NCI-H1105 (cell line): ENCODE results near the gene MTA3.

Experiments
- DNase-seq: peaks from one replicate; lab custom pipeline; 2025; lab: John Stamatoyannopoulos, UW

The MTA3 gene

GRCh38 chr2:42733852-42734251 lies 165.4 kb downstream of the MTA3 start:
- no peak for DNase-seq

GRCh38 chr2:42736598-42737322 lies 168.3 kb downstream of the MTA3 start:
- no peak for DNase-seq

DNA sequence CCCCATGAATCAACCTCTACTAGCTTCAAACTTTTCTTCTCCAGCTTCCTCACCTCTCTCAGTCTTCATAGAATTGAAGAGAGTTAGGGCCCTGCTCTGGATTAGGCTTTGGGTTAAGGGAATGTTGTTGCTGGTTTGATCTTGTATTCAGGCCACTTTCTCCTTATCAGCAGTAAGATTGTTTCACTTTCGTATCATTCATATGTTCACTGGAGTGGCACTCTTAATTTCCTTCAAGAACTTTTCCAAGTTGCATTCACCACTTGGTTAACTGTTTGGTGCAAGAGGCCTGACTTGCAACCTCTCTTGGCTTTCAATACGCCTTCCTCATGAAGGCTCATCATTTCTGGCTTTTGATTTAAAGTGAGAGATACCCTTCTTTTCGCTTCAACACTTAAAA lies 172.7 kb downstream of the MTA3 start:
- no peak for DNase-seq

- no peak for DNase-seq
These were observed 174.6 kb downstream of the MTA3 start for GRCh38 chr2:42742740-42743658.

GRCh38 chr2:42743659-42743990 lies 175.2 kb downstream of the MTA3 start:
- DNase-seq = no peak

GRCh38 chr2:42744545-42745082 lies 176.2 kb downstream of the MTA3 start:
- DNase-seq = no peak

DNA sequence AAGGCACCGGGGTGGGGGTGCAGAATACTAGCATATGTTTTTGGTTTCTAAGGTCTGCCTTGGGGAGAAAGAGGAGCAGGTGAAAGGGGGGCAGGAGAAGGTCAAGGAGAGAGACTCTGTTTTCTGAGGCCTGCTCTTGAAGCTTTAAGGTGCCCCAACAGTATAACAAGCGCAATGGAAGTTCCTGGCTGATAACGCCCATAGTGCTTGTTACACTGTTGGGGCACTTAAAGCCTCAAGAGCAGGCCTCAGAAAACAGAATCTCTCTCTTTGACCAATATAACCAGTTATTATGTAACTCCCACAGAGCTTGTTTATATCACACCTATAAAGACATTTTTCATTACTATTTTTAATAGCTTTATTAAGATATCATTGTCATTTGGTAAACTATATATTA lies 179.0 kb downstream of the MTA3 start:
- no peak for DNase-seq

DNA sequence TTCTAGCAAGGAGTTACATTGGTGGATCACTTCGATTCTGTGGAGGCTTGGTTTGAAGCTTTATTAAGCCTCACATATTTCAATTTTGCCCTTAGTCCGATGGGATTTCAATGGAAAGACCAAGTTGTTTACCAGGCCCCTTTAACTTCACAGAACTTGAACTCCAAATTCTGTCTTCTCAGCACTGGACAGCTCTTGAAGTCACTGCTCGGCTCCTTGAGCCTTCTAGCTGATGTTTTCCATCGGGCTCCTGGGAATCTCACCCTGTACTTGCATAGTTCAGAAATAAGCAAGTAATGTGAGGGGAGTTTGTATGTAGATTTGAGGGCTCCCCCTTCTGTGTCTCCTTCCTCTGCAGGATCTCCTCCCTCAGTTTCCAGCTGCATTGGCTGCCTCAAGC lies 180.4 kb downstream of the MTA3 start:
- no peak for DNase-seq

DNA sequence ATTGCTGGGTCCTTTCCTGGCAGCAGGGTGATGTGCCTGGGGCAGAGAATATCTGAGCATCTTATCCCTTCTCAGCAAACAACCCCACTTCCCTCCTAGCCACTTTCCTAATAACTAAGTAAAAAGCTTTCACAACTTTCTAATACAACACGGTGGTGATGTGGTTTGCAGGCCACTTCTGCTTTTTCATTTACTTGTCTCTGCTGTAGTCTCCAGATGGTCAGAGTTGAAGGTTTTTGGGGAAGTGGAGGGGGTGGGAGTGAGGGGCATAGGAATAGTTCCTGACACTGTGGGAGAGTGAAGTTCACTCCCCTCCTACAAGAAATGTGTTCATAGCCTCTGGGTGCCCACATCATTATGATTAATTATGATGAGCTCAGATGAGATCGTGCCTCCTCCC lies 183.9 kb downstream of the MTA3 start:
- DNase-seq = no peak

- DNase-seq = no peak
These were observed 184.7 kb downstream of the MTA3 start for GRCh38 chr2:42752816-42753813.

DNA sequence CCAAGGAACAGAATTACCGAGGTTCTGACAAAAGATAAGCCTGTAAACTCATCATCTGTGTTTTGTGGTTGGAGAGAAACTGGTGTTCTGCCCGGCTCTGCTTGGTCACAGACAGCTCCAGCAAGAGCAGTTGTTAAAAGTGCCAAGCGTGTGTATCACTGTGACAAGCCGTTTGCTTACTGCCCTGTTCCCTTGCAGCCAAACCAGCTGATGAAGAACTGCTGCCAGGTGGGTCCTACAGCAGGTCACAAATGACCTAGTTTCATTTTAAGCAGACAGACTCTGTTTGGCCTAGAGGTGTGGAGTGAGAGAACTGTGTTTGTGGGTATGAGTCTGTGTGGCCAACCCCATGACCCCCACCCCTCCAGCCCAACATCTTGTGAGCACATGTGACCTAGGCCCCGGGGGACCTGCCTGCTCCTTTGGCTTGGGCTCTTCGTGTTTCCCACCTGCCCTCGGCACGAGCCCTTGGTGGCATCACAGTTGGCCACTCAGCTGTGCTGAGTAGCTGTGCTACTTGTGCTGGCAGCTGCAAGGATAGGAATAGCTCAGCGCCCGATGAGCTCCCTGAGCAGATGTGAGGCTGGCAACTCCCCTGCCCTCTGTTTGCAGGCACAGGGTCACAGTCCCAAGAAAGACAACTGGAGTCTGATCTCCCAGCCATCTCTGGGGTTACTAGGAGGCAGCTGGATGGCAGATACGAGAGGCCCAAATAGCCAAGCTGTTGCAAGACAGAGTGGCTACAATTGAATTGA lies 185.8 kb downstream of the MTA3 start:
- no peak for DNase-seq

DNA sequence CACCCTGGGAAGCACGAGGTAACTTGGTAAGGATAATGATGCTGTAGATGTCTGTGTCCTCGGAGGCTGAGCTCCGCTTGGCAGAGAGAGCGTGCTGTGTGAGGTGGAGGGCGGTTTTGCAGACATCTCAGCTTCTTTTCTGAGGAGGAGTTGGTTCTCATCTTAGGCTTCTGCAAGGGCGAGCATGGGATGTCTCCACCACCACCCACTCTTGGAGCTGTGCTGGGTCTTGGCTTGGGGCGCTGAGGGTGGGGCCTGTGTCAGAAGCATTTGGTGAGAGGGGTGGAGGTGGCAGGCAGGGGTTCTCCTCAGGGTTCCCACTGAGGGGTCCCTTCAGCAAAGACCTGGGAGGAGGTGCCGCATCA lies 186.3 kb downstream of the MTA3 start:
- DNase-seq = no peak

DNA sequence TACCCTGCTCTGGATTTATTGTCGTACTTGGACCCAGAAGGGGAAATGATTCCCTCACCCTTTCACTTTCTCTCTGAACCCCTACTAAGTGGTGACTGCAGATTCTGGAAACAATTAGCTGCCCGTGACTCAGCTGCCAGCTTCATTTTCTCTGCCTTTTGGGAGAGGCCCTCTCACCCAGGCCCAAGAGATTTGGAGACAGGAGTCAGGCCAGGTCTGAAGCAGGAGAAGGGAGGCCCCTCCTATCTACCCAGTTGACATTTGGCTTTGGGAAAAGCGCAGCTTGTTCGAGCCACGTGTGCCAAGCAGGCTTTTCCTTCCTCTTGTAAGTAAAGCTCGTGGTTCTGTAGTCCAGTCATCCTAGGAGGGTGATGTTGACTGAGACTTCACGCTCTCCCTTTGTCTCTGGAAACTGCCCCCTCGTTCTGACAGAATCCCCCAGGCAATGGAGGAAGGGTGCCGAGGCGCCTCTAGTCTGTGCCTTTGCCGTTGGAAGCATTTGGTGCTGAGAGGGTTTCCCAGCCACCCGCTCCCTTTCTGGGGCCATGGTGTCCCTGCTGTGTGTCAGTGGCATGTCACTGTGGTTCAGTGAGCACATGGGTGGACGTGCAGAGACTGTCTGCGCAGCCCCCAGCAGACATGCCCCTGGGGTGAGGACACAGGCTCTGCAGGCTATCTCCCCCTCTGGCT lies 186.9 kb downstream of the MTA3 start:
- no peak for DNase-seq

DNA sequence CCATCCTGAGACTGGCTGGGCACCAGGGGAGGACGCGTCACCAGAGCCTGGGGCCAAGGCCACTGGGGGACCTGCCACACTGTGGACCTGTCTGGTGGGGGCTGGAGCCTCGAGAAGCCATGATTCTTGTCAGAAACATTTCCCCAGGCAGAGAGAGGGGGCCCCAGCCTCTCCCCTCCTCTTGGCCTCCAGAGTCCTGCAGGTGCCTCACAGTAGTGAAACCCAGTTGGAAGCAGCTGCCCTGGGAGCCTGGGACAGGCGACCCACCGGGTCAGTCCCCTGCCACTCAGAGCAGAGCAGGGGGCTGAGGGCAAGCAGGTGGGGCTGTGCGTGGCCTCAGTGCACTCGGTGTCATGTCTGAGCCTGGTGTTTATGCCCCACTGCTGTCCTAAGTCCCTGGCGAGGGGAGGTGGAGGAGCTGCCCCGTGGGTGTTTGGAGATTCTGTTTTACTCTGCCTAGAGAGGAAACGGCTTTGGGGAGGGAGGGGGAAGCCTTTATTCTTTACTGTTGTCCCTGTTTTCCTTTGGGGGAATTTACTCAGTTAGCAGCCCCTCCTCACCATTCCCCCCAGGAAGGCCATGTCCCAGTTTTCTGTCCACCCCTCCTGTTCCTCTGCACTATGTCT lies 187.8 kb downstream of the MTA3 start:
- DNase-seq = no peak

- DNase-seq = no peak
These were observed 188.6 kb downstream of the MTA3 start for GRCh38 chr2:42756966-42757513.

- no peak for DNase-seq
These were observed 189.7 kb downstream of the MTA3 start for GRCh38 chr2:42757981-42758740.

DNA sequence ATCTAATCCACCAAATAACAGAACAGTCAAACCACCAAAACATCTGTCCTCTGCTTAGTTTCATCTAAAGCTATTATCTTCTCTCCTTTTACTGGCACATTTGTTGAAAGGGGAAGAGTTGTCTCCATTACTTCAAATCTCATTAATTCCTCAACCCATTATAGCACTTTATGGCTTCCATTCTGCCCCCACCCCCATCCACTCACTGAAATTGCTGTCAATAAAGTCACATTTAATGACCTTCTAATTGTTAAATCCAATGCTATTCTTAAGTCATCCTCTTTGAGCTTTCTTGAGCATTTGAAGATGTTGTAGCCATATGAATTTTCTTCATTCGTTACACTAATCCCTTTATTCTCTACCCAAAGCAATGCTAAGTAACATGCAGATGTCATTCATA lies 190.3 kb downstream of the MTA3 start:
- no peak for DNase-seq

- DNase-seq = no peak
These were observed 193.1 kb downstream of the MTA3 start for GRCh38 chr2:42761554-42761953.

GRCh38 chr2:42762155-42762554 lies 193.7 kb downstream of the MTA3 start:
- no peak for DNase-seq
